GM18517 (cell line): Measurements from ENCODE around the gene KNCN.

Experiments
- ATAC-seq: cut with Tn5 transposase; IDR thresholded peaks from one replicate; pipeline ENCODE4 v1.9.1; 2021; ENCODE audit warnings: mild to moderate bottlenecking, moderate library complexity; ENCODE audit not compliant: unreplicated experiment

KNCN gene

GRCh38 chr1:46508757-46509156 is 42.7 kb downstream of the KNCN start:
- ATAC-seq: no peak

DNA sequence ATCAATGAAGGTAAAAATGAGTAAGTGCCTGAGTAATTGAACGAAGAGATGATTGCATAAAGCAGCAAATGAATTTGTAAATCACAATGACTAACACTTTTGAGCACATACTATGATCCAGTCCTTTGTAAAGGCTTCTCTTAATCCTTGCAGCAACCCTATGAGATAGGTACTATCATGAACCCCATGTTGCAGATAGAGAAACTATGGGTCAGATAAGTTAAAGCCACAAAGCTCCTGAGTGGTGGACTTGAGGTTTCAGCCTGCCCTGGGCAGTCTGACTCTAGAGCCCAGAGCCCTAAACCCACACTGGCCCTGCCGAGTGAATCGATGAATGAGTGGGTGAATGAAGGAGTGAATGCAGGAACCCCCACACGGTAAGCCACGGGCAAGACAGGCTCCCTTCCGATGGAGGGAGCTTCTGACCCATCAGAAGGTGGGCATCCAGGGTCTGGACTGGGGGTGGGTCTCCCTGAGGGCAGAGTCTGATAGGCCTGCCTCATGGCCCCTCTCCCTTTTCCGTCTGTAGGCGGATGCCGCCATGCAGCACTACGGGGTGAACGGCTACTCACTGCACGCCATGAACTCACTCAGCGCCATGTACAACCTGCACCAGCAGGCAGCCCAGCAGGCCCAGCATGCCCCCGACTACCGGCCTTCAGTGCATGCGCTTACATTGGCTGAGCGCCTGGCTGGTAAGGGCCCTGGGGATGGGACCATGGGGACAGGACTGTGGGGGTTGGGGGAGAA is 44.8 kb downstream of the KNCN start:
- ATAC-seq: no peak

DNA sequence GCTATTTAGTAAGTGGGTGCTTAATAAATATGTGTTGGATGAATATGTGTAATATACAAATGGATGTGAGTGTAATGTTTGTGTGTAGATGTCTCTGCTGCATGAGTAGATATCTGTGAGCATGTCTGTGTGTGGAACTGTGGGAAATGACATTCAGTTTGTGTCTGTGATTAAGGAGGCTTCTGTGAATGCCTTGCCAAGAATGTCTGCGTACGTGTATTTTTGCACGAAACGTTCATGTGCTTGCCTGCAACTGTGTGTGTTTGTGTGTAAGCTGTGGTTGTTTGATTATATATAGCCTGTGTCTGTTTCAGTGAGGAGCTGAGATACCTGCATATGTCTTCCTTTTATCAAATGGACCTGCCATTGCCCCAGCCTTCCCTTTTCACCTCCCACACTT is 48.0 kb downstream of the KNCN start:
- ATAC-seq: no peak

DNA sequence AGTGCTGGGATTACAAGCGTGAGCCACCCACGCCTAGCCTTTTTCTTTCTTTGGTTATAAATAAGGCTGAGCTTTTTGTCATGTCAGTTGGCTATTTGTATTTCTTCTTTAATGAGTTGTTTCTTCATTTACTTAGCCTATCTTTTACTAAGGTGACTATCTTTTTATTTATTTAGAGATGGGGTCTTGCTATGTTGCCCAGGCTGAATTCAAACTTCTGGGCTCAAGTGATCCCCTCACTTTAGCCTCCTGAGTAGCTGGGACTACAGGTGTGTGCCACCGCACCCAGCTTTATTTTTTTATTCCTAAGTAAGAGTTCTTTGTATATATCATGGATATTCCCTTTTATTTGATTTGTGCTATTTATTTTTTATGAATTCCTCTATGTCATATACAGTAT is 49.9 kb downstream of the KNCN start:
- ATAC-seq: no peak

DNA sequence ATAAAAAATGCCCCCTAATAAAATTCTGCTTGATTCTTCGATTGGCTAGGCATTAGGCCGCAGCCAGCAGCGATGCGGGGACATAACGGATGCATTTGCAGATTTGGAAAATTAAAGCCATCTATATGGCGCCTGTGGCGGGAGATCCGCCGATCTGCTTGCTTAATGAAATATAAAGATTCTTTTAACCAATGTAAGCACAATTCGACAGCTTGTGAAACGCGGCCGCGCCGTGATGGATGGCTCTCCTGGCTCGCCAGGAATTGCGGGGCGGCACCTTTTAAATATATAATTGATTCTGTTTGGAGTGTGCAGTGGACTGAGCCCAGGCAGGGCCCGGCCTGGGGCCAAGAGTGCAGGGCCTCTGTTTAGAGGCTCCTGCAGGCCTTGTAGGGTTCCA is 53.8 kb downstream of the KNCN start:
- no peak for ATAC-seq

DNA sequence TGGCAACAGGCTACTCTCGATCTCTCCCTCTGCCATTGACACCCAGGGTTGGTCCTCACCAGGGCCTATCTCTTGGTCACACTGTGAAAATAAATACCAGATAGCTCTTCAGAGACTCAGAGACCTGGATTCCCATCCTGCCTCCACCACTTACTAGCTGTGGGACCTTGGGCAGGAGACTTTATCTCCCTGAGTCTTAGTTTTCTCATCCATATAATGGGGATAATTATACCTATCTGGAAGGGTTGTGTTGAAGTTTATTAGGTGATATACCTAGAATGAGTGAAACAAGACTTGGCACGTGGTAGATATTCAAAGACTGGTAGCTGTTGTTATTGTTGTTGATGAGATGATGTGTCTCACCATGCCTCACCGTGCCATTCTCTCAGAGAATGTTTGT is 54.4 kb downstream of the KNCN start:
- no peak for ATAC-seq

GRCh38 chr1:46496505-46496904 is 54.9 kb downstream of the KNCN start:
- no peak for ATAC-seq

- no peak for ATAC-seq
Measured at GRCh38 chr1:46495778-46496177, 55.7 kb downstream of the KNCN start.
